Smooth muscle cell (in vitro differentiated cells): ENCODE measurements around the gene WDFY1. TPM values are rescaled to one million over a fixed set of nuclear protein-coding genes. Genes with fewer than 3 reads are reported as not detected.

Experiments used
- DNase-seq: peaks from one replicate; lab custom pipeline; 2025; ENCODE audit not compliant: unreplicated experiment; lab: John Stamatoyannopoulos, UW
- H2AFZ ChIP-seq: fragments of 200-600 bp; sonication (generic); 2 replicates; pipeline ENCODE4 v1.6.0; 2016; ENCODE audit warnings: antibody characterized with exemption, low read depth, mild to moderate bottlenecking
- H3F3A ChIP-seq: fragments of 200-600 bp; sonication (generic); 2 replicates; pipeline ENCODE4 v1.6.0; 2017; ENCODE audit warnings: antibody characterized with exemption, low read depth
- H3K27ac ChIP-seq: fragments of 200-600 bp; sonication (generic); 2 replicates; pipeline ENCODE4 v1.5.1; 2016; ENCODE audit warnings: low read depth, mild to moderate bottlenecking
- H3K27me3 ChIP-seq: fragments of 200-600 bp; sonication (generic); 2 replicates; pipeline ENCODE4 v1.6.1; 2016; ENCODE audit warnings: low read depth, mild to moderate bottlenecking
- H3K36me3 ChIP-seq: fragments of 200-600 bp; sonication (generic); 2 replicates; pipeline ENCODE4 v1.5.1; 2016; ENCODE audit warnings: low read depth
- H3K4me1 ChIP-seq: fragments of 200-600 bp; sonication (generic); 2 replicates; pipeline ENCODE4 v1.5.1; 2016; ENCODE audit warnings: low read depth
- H3K4me2 ChIP-seq: fragments of 200-600 bp; sonication (generic); 2 replicates; pipeline ENCODE4 v1.6.0; 2016; ENCODE audit warnings: mild to moderate bottlenecking
- H3K4me3 ChIP-seq: fragments of 200-600 bp; sonication (generic); 2 replicates; pipeline ENCODE4 v1.5.1; 2016; ENCODE audit warnings: mild to moderate bottlenecking
- H3K79me2 ChIP-seq: fragments of 200-600 bp; sonication (generic); 2 replicates; pipeline ENCODE4 v1.6.0; 2016; ENCODE audit warnings: low read depth, mild to moderate bottlenecking
- H3K9ac ChIP-seq: fragments of 200-600 bp; sonication (generic); 2 replicates; pipeline ENCODE4 v1.6.0; 2016; ENCODE audit warnings: low read depth
- H3K9me3 ChIP-seq: fragments of 200-600 bp; sonication (generic); replicated peaks from 2 replicates; pipeline ENCODE4 v1.5.1; 2016; ENCODE audit warnings: low read depth
- H4K20me1 ChIP-seq: fragments of 200-600 bp; sonication (generic); 2 replicates; pipeline ENCODE4 v1.6.0; 2016; ENCODE audit warnings: low read depth
- WGBS: methylation state at CpG from one replicate; pipeline ENCODE4 v1.1.7; 2016; ENCODE audit warnings: low lambda C conversion rate; 5-methylcytosine and 5-hydroxymethylcytosine counted together
- polyA plus RNA-seq: library from polyadenylated mRNA; unstranded; fragments of >200 nt; fragmentation: Nextera tagmentation; extraction: Ambion mirVana; gene quantifications from 2 replicates; pipeline ENCODE4 v1.2.1, GENCODE V29; 2016
- total RNA-seq: library from RNA; depleted of rRNA; stranded (reverse); fragments of >200 nt; gene quantifications from 2 replicates; pipeline ENCODE4 v1.2.3, GENCODE V29; 2014
- TF ChIP-seq, protein P1 (sequence below): fragments of 200-600 bp; sonication (generic); IDR thresholded peaks from 2 replicates; pipeline ENCODE4 v1.5.1; 2017; ENCODE audit warnings: borderline replicate concordance, mild to moderate bottlenecking, antibody characterized with exemption; ENCODE audit not compliant: insufficient read depth, poor library complexity, severe bottlenecking

Gene WDFY1
- total and polyA plus RNA-seq, 2 experiments from 2014 or later: 31.6 to 58.6 TPM

DNA sequence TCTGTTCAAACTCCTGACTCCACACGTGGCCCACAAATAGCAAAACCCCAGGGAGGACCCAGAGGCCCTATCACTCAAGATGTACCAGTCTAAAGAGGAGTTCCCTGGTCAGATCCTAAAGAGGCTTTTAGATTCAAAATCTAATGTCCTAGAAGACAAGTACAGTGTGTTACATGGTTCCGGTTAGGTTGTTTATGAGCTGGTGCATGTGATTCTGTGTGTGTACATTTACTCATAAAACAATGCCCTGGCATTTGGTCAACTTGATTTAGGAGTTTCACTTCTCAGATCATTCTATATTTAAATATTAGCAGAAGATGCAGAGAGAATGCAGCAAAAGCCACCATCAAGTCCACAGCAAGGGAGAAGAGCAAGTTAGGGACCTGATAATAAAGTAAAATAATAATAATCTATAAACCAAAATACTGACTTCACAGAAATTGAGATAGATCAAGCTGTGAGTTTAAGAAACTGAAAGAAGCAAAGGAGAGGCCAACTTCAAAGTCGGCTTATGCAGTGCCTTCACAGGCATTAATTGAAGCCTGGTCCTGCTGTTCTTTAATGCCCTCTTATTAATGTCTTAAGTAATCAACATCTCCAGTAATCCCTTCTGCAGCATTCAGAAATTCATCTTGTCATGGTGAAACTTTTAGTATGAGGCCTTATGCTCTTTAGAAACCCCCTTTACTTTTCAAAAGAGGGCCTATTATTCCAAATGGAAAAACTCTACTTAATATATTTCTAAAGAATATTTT lies 103.5 kb downstream of the WDFY1 start:
- H3K27me3 ChIP-seq: no peaks in the 10 kb centered on the region
- TF ChIP-seq, protein P1, sequence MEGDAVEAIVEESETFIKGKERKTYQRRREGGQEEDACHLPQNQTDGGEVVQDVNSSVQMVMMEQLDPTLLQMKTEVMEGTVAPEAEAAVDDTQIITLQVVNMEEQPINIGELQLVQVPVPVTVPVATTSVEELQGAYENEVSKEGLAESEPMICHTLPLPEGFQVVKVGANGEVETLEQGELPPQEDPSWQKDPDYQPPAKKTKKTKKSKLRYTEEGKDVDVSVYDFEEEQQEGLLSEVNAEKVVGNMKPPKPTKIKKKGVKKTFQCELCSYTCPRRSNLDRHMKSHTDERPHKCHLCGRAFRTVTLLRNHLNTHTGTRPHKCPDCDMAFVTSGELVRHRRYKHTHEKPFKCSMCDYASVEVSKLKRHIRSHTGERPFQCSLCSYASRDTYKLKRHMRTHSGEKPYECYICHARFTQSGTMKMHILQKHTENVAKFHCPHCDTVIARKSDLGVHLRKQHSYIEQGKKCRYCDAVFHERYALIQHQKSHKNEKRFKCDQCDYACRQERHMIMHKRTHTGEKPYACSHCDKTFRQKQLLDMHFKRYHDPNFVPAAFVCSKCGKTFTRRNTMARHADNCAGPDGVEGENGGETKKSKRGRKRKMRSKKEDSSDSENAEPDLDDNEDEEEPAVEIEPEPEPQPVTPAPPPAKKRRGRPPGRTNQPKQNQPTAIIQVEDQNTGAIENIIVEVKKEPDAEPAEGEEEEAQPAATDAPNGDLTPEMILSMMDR: no peak
- H3K36me3 ChIP-seq: no peaks in the 10 kb centered on the region
- peaks cover 4% of the 10 kb centered on the region for H3K4me1 ChIP-seq
- H3K27ac ChIP-seq: no peak overlapping the region
- H3K4me3 ChIP-seq: no peak overlapping the region
- no peaks in the 10 kb centered on the region for H3K9me3 ChIP-seq
- H3K4me2 ChIP-seq: no peak overlapping the region
- H3F3A ChIP-seq: peaks cover 8% of the 10 kb centered on the region
- no peaks in the 10 kb centered on the region for H4K20me1 ChIP-seq
- 95% methylated on average over 3 of the region's 3 CpGs for WGBS
- no peak overlapping the region for H3K9ac ChIP-seq
- no peaks in the 10 kb centered on the region for H3K79me2 ChIP-seq
- H2AFZ ChIP-seq: no peak overlapping the region
- DNase-seq: no peak

DNA sequence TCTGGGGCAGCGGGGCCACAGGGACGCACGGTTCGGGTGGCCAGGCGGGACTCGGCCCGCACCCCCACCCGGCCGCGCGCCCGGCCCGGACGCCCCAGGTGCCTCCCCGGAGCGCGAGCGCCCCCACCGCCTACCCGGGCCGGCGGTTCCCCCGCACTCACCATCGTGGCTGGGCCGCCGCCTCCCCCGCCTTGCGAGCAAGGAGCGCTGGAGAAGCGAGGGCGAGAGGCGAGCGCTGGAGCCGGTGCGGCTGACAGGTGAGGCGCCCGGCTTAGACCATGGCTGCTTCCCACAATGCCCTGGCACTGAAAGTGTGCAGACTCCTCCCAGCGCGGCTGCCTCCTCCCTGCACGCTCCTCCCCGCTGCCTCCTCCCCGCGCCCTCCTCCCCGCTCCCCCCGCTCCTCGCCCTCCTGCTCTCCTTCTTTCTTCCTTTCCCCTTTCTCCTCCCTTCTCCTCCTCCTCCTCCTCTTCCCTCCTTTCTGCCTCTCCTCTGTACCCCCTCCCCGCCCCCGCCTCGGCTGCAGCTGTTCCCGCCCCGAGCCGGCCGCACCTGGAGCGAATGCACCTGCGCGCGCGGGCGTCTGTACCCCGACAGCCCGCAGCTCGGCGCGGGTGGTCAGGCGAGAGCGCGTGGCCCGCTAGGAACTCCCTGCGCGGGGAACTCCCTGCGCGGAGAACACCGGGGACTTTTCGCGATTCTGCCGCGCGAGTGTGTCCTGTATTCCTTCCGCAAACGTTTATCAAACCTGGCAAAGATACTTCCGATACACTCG lies 107.7 kb downstream of the WDFY1 start, which contains the start of gene AP1S3:
Gene AP1S3 (minus strand): TSS at position 296 of the 775 bp plus-strand sequence. CDS start 132 bp downstream, at position 164.
- H3K4me2 ChIP-seq: peak within 1 kb of the TSS; percentile 98
- H2AFZ ChIP-seq: peak within 1 kb of the TSS; percentile 82
- H3K27ac ChIP-seq: no peak within 1 kb of the TSS
- H3F3A ChIP-seq: peaks cover 8% of the 10 kb centered on the region
- no peaks in the 10 kb centered on the region for H3K36me3 ChIP-seq
- H3K27me3 ChIP-seq: peaks cover 11% of the 10 kb centered on the region
- TF ChIP-seq, protein P1: no peak
- 1% methylated on average over 27 of the region's 82 CpGs for WGBS
- H3K79me2 ChIP-seq: peaks cover 4% of the 10 kb centered on the region
- peak within 1 kb of the TSS; percentile 83 for H3K4me3 ChIP-seq
- H3K9me3 ChIP-seq: no peaks in the 10 kb centered on the region
- DNase-seq: no peak
- H4K20me1 ChIP-seq: no peaks in the 10 kb centered on the region
- H3K4me1 ChIP-seq: peaks cover 5% of the 10 kb centered on the region
- H3K9ac ChIP-seq: no peak within 1 kb of the TSS

DNA sequence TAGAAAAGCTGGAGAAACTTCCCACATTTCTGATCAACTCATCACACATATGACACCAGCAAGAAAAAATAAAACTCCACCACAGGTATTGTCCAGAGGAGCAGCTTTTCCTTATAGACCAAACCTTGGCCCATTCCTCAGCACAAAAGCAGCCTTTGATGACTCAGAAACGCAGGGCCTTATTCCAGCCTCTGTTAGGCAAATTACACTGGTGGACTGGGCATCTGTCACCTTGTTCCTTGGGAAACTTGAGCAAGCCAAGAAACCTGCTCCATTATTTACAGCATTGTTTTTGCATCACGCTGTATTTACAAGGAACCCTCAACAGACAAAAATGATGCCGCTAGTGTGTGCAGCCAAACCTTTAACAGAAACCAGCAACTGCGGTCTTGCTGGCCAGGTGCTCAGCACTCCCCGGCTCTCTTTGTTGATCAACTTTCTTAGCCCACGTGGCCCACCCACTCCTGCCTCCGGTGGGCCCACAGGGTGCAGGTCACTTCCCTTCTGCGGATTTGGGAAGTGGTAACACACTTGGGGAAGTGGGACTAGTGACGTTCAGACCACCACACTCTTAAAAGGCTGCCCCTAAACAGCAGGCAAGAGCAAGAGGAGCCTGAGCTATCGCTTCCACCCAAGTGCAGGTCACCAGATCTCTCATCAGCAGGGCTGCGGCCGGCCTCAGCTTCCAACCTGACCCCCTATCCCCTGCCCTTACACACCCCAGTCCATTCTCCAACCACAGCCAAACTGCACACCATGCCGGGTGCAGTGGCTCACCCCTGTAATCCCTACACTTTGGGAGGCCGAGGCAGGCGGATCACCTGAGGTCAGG lies 109.2 kb downstream of the WDFY1 start:
- Histone ChIP-seq H3K4me3 (no peak overlapping the region), H3K36me3 (no peaks in the 10 kb centered on the region), H3K4me2 (no peak overlapping the region), H2AFZ (no peak overlapping the region), H4K20me1 (no peaks in the 10 kb centered on the region), H3F3A (peaks cover 8% of the 10 kb centered on the region), H3K79me2 (peaks cover 4% of the 10 kb centered on the region), H3K9me3 (no peaks in the 10 kb centered on the region), H3K27me3 (peaks cover 11% of the 10 kb centered on the region), H3K27ac (no peak overlapping the region), H3K9ac (no peak overlapping the region), H3K4me1 (peaks cover 5% of the 10 kb centered on the region)
- whole genome bisulfite sequencing: 82% methylated on average over 15 of the region's 15 CpGs
- TF ChIP-seq, protein P1: no peak
- DNase-seq: no peak
